ENCODE data around the gene NPPB. TPM values are rescaled to one million over a fixed set of nuclear protein-coding genes. Genes with fewer than 3 reads are reported as not detected.

NPPB gene
- total and polyA plus RNA-seq, 2 of the 8 experiments (the other 6 are each of a cell fraction or from before 2014, with no cell fraction given), result 0.36 to 0.91 TPM

DNA sequence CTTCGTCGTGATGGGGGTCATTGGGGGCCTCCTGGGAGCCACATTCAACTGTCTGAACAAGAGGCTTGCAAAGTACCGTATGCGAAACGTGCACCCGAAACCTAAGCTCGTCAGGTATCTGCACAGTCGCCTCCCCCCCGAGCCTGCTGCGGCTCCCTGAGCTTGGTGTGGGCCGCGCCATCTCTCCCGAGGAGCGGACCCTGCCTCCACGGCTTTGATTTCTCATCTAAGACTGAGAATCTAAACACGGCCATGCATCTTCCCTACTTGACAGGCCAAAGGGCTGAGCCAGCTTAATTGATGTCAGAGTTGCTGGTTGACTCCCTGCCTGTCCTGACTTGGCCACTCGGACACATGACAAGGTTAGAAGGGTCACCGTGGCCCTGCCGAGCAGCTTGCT lies 30.2 kb downstream of the NPPB start:
- Histone ChIP-seq H3K9ac (replicated peaks in 1 of 4; ENCODE audit: extremely low read depth in 1 of 4, low read depth in 3 of 4, low read length in 3 of 4) (no peak overlapping the region), H3K9me3 (ENCODE audit: insufficient read depth in 2 of 2, low read depth in 1 of 2, low read length in 1 of 2) (no peaks in the 10 kb centered on the region), H3K23ac (ENCODE audit: insufficient read length) (no peak overlapping the region), H2BK5ac (ENCODE audit: low read depth, low read length) (no peak overlapping the region), H3K79me2 (ENCODE audit: control insufficient read depth in 1 of 2, insufficient read depth in 2 of 2, low read length in 2 of 2) (no peaks in the 10 kb centered on the region), H4K8ac (ENCODE audit: extremely low read depth, insufficient read depth, low read length) (peak overlapping the region; percentile 12; the same call in 1 of the 2 replicates), H3K18ac (ENCODE audit: extremely low read depth, low read length) (no peak overlapping the region), H2BK120ac (replicated peaks; ENCODE audit: low read depth, low read length) (no peak overlapping the region), H3K4me3 (ENCODE audit: extremely low read depth in 1 of 4, insufficient read depth in 2 of 4, low read depth in 3 of 4, low read length in 4 of 4) (no peak overlapping the region), H3K27ac (ENCODE audit: low read depth, low read length) (no peak overlapping the region), H4K91ac (replicated peaks; ENCODE audit: insufficient read length, low read length) (no peak overlapping the region), H2BK12ac (ENCODE audit: low read depth, low read length) (no peak overlapping the region), H4K5ac (ENCODE audit: insufficient read length, low read depth, low read length) (no peak overlapping the region), H2AK5ac (ENCODE audit: low read depth, low read length) (no peak overlapping the region), H3K23me2 (ENCODE audit: low read depth, low read length) (no peaks in the 10 kb centered on the region), H3K79me1 (ENCODE audit: low read depth, low read length) (no peaks in the 10 kb centered on the region; the same call in 1 of the 2 replicates), H3K36me3 (ENCODE audit: control insufficient read depth in 2 of 4, insufficient read depth in 4 of 4, low read length in 3 of 4) (peaks cover 33 to 73% (median 61%) of the 10 kb centered on the region in 4 experiments), H3K4me2 (ENCODE audit: insufficient read depth in 1 of 2, low read depth in 2 of 2, low read length in 2 of 2) (no peak overlapping the region), H3K14ac (ENCODE audit: insufficient read length) (no peak overlapping the region), H3K4ac (replicated peaks; ENCODE audit: insufficient read length, low read depth, low read length) (no peak overlapping the region), H2AFZ (ENCODE audit: low read length) (no peak overlapping the region), H2BK15ac (ENCODE audit: low read length) (no peak overlapping the region), H3K56ac (replicated peaks; ENCODE audit: insufficient read length, low read depth, low read length) (no peak overlapping the region), H3K27me3 (replicated peaks in 1 of 4; ENCODE audit: control insufficient read depth in 3 of 4, extremely low read depth in 1 of 4, insufficient read depth in 3 of 4, low read length in 3 of 4) (no peaks in the 10 kb centered on the region), H4K20me1 (replicated peaks in 1 of 2; ENCODE audit: control insufficient read depth in 1 of 2, insufficient read depth in 2 of 2, low read length in 2 of 2) (peaks cover 0 to 6% of the 10 kb centered on the region in 2 experiments), H3K4me1 (replicated peaks in 1 of 4; ENCODE audit: control insufficient read depth in 3 of 4, insufficient read depth in 4 of 4, low read length in 3 of 4) (no peaks in the 10 kb centered on the region), H2BK20ac (ENCODE audit: low read length) (no peak overlapping the region)
- 97% methylated on average over 17 of the region's 19 CpGs; no CpG with 5 or more reads in 1 of the 2 experiments for WGBS, 2 experiments (ENCODE audit: extremely low coverage in 1 of 2, insufficient coverage in 1 of 2, insufficient read length in 1 of 2, insufficient replicate concordance in 2 of 2, low coverage in 1 of 2, low lambda C conversion rate in 2 of 2, missing lambda C conversion rate in 1 of 2)
- ChIA-PET CTCF (ENCODE audit: partially characterized antibody) (interaction anchor here (0.7 to 1.8 kb wide), 5 partner anchors 10 to 173 kb away, joined by 3 to 5 read pairs (median 3); no protein-coding TSS in a partner anchor), POLR2A (ENCODE audit: partially characterized antibody) (interaction anchor here (1.2 to 1.8 kb wide), 5 partner anchors 69 to 97 kb away, joined by 3 to 10 read pairs (median 3); partner anchors contain the start of gene KIAA2013)
- DNase-seq (ENCODE audit: low read depth in 1 of 2, low spot score in 2 of 2) (no peak), FAIRE-seq (no peak)
- TF ChIP-seq SAP30 (IDR thresholded peaks at IDR 0.05; ENCODE audit: insufficient read depth, insufficient replicate concordance, low read length), result no peak
- TF ChIP-seq KDM5A (IDR thresholded peaks at IDR 0.05; ENCODE audit: low read length), result no peak
- no peak for TF ChIP-seq SIN3A (conservative IDR thresholded peaks at IDR 0.05 in 1 of 2, IDR thresholded peaks at IDR 0.05 in 1 of 2; ENCODE audit: low read depth in 1 of 2, low read length in 2 of 2)
- TF ChIP-seq CHD1 (IDR thresholded peaks at IDR 0.05; ENCODE audit: low read depth, low read length), result no peak
- TF ChIP-seq, protein P1, sequence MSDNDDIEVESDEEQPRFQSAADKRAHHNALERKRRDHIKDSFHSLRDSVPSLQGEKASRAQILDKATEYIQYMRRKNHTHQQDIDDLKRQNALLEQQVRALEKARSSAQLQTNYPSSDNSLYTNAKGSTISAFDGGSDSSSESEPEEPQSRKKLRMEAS (IDR thresholded peaks at IDR 0.05), result no peak
- no peak for TF ChIP-seq TAF7 (optimal IDR thresholded peaks at IDR 0.05; ENCODE audit: borderline replicate concordance, low read depth, low read length)
- no peak for TF ChIP-seq BACH1 (IDR thresholded peaks at IDR 0.05; ENCODE audit: low read length)
- TF ChIP-seq TBP (IDR thresholded peaks at IDR 0.05; ENCODE audit: low read depth, low read length), result no peak
- no peak for TF ChIP-seq YY1 (IDR thresholded peaks at IDR 0.05; ENCODE audit: low read depth, low read length)
- TF ChIP-seq ZNF274 (IDR thresholded peaks at IDR 0.05; ENCODE audit: borderline replicate concordance, extremely low read depth, low read length), result no peak
- no peak for TF ChIP-seq KDM4A (IDR thresholded peaks at IDR 0.05; ENCODE audit: low read depth, low read length, severe bottlenecking)
- no peak for TF ChIP-seq GABPA (IDR thresholded peaks at IDR 0.05; ENCODE audit: borderline replicate concordance, insufficient read depth, low read length)

Measured in H1 (cell line).